NK-92 (cell line): ENCODE results near the gene KLHL22.
"Not testable (repeated sequence)": the region's sequence is repeated elsewhere in the genome, so short reads cannot be mapped to it uniquely, and the experiment has no call there.

Source experiments
- DNase-seq: peaks from one replicate; lab custom pipeline; 2025; ENCODE audit not compliant: unreplicated experiment; lab: John Stamatoyannopoulos, UW

KLHL22 gene

GRCh38 chr22:20523086-20523983, 27.7 kb upstream of the KLHL22 start:
- no peak for DNase-seq

GRCh38 chr22:20522134-20523004, 26.8 kb upstream of the KLHL22 start:
- no peak for DNase-seq

- DNase-seq: no peak
Measured at GRCh38 chr22:20520093-20520511, 24.5 kb upstream of the KLHL22 start.

GRCh38 chr22:20519558-20519957, 24.0 kb upstream of the KLHL22 start:
- DNase-seq: no peak

GRCh38 chr22:20517841-20518592, 22.4 kb upstream of the KLHL22 start:
- no peak for DNase-seq

- no peak for DNase-seq
Measured at GRCh38 chr22:20517422-20517821, 21.8 kb upstream of the KLHL22 start.

- DNase-seq: no peak
Measured at GRCh38 chr22:20516399-20516798, 20.8 kb upstream of the KLHL22 start.

GRCh38 chr22:20514658-20515406, 19.2 kb upstream of the KLHL22 start:
- no peak for DNase-seq

- DNase-seq: no peak
Measured at GRCh38 chr22:20511578-20512229, 16.1 kb upstream of the KLHL22 start.

- no peak for DNase-seq
Measured at GRCh38 chr22:20510811-20511577, 15.4 kb upstream of the KLHL22 start.

GRCh38 chr22:20509344-20510047, 13.9 kb upstream of the KLHL22 start:
- DNase-seq: no peak

GRCh38 chr22:20508815-20509271, 13.2 kb upstream of the KLHL22 start:
- DNase-seq: no peak

- DNase-seq: not testable (repeated sequence)
Measured at GRCh38 chr22:20508067-20508755, 12.6 kb upstream of the KLHL22 start.

- DNase-seq: peak; percentile 22
Measured at GRCh38 chr22:20507253-20508066, 11.9 kb upstream of the KLHL22 start, which contains the start of gene MED15. TSS of gene MED15 (plus strand) at chr22:20507610. CDS start at chr22:20507679, 69 bp downstream.

GRCh38 chr22:20506543-20507252, 11.1 kb upstream of the KLHL22 start:
- DNase-seq: no peak

- DNase-seq: not testable (repeated sequence)
Measured at GRCh38 chr22:20504293-20504922, 8.8 kb upstream of the KLHL22 start.
